Keratinocyte (primary cell): ENCODE results near the gene ZDHHC18.

Experiments
- EZH2 ChIP-seq: IDR thresholded peaks from one replicate; pipeline ENCODE4 v1.6.1; 2012; ENCODE audit warnings: inconsistent platforms, mild to moderate bottlenecking, low read length, moderate library complexity
- TF ChIP-seq, protein P1 (sequence below), 3 experiments: IDR thresholded peaks in 1 of 3; conservative IDR thresholded peaks in 1 of 3; optimal IDR thresholded peaks in 1 of 3; 2 replicates in 2 of 3; 3 replicates in 1 of 3; pipeline versions ENCODE3 to v1.5.1; 2011; ENCODE audit warnings: low read length in 3 of 3, mild to moderate bottlenecking in 3 of 3, moderate library complexity in 2 of 3, control low read depth in 1 of 3, inconsistent platforms in 1 of 3; ENCODE audit not compliant: insufficient read depth in 2 of 3; ENCODE audit errors: extremely low read depth in 1 of 3

- TF ChIP-seq, protein P1, sequence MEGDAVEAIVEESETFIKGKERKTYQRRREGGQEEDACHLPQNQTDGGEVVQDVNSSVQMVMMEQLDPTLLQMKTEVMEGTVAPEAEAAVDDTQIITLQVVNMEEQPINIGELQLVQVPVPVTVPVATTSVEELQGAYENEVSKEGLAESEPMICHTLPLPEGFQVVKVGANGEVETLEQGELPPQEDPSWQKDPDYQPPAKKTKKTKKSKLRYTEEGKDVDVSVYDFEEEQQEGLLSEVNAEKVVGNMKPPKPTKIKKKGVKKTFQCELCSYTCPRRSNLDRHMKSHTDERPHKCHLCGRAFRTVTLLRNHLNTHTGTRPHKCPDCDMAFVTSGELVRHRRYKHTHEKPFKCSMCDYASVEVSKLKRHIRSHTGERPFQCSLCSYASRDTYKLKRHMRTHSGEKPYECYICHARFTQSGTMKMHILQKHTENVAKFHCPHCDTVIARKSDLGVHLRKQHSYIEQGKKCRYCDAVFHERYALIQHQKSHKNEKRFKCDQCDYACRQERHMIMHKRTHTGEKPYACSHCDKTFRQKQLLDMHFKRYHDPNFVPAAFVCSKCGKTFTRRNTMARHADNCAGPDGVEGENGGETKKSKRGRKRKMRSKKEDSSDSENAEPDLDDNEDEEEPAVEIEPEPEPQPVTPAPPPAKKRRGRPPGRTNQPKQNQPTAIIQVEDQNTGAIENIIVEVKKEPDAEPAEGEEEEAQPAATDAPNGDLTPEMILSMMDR (optimal IDR thresholded peaks at IDR 0.05 in 1 of 3, IDR thresholded peaks at IDR 0.05 in 1 of 3, conservative IDR thresholded peaks at IDR 0.05 in 1 of 3; ENCODE audit: extremely low read depth in 1 of 3, insufficient read depth in 2 of 3, low read length in 3 of 3), result no peak
- TF ChIP-seq EZH2, result no peak
Measured at GRCh38 chr1:26828411-26828991, 2.0 kb downstream of the ZDHHC18 start.
